Measurements from ENCODE around the gene CTNNBL1.
"Not testable (repeated sequence)": the region's sequence is repeated elsewhere in the genome, so short reads cannot be mapped to it uniquely, and the experiment has no call there.

Gene CTNNBL1

DNA sequence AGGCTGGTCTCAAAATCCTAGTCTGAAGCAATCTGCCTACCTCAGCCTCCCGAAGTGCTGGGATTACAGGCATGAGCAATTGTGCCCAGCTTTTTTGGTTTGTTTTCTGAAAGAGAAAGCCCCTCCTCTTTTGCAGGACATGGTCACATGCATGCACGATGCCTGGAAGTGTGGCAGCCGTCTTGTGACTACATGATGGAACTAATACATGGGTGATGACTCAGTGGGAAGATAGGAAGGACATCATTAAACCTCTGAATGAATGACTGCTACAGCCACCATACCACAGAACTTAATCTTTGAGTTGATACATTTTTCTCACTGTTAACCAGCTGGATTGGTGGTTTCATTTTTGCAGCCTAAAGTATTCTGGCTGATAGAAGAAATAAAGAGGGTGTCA is 13.4 kb upstream of the CTNNBL1 start:
- DNase-seq, result no peak

GRCh38 chr20:37681384-37682112 is 12.3 kb upstream of the CTNNBL1 start:
- no peak for DNase-seq

DNA sequence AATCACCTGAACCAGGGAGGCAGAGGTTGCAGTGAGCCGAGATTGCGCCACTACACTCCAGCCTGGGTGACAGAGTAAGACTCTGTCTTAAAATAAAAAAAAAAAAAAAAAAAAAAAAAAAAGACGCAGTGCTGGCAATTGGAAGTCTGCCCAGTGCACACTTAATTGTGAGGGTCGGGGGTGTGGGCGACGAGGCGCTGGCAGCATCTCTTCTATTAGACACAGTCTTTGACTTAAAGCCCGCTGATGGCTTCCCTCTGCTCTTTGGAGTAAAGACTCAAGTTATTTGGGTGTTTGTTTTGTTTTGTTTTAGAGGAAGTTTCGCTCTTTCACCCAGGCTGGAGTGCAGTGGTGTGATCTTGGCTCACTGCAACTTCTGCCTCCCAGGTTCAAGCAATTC is 10.7 kb upstream of the CTNNBL1 start:
- not testable (repeated sequence) for DNase-seq

GRCh38 chr20:37686762-37687477 is 6.9 kb upstream of the CTNNBL1 start:
- no peak for DNase-seq

DNA sequence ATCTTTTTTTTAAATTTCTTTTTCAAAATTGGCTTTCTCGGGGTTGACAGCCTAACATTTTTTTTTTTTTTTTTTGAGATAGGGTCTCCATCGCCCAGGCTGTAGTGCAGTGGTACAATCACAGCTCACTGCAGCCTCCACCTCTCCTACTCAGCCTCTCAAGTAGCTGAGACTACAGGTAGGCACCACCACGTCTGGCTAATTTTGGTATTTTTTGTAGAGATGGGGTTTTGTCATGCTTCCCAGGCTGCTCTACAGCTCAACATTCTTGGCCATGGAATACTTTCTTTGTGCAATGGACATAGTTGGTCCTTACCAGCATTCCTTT is 6.4 kb upstream of the CTNNBL1 start:
- no peak for DNase-seq

GRCh38 chr20:37688093-37688492 is 5.7 kb upstream of the CTNNBL1 start:
- no peak for DNase-seq

DNA sequence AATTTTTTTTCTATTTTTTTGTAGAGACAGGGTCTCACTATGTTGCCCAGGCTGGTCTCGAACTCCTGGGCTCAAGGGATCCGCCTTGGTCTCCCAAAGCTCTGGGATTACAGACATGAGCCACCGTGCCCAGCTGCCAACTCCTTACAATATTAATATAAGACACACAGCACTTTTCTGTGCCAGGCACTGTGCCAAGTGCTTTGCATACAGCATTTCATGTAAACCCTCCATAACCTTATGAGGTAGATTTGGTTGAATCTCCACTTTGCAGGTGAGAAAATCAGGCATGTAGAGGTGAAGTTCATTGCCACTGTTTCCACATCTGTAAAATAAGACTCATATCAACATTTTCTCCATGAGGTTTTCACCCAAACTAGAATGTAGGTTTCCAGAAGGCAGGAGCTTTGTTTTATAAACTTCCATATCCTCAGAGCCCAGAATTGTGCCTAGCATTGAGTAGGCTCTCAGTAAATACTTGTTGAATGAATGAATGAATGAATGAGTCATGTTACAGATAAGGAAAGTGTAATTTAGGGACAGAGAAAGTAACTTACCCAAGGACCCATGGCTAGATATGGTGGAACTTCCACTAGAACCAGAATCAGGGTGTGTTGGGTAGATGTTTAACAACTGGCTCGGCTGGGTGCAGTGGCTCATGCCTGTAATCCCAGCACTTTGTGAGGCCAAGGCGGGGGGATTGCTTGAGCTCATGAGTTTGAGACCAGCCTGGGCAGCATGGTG is 3.0 kb upstream of the CTNNBL1 start:
- DNase-seq, result no peak

- DNase-seq, result no peak
Observed at GRCh38 chr20:37692459-37693166, 1.2 kb upstream of the CTNNBL1 start.

GRCh38 chr20:37693242-37693634 is 592 bp upstream of the CTNNBL1 start:
- no peak for DNase-seq

DNA sequence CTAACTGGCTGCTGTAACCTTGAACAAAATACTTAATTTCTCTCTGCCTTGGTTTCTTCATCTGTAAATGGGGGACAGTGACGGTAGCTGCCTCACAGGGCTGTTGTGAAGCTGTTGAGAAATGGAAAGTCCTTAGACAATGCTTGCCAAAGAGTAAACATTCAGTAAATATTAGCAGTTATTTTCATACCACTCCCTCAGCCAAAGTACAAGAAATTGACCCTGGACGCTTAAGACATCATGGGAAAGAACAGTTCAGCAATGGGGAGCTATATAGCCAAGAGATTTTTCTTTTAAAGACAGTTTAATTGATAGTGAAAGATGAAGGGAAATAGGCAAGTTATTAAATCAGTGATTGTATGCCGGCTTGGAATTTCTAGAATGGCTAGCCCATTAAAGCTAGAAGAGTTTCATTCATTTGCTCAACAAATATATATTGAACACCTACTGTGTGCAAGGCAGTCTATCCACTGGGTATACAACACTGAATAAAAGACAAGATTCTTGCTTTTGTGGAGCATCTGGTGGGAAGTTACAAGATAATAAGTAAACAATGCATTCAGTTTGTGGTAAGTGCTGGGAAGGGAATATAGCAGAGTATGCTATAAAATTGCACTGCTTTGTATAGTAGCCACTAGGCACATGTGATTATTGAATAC is 2.0 kb downstream of the CTNNBL1 start:
- DNase-seq, result no peak

DNA sequence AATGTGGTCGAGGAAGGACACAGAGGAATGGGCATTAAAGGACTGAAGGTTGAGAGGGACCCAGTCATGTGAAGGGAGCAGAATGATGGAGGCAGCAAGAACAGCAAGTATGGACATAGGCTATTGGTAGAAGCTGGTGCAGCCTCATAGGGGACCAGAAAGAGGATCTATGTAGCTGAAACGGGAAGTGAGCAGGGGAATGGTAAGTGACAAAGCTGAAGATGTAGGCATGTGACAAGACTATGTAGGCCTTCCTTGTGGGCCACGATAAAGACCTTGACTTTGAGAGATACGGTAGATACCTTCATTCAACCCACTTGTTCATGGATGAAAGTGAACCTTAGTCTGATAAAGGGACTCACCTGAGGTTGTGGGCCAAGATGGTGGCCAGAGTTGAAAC is 3.5 kb downstream of the CTNNBL1 start:
- no peak for DNase-seq

DNA sequence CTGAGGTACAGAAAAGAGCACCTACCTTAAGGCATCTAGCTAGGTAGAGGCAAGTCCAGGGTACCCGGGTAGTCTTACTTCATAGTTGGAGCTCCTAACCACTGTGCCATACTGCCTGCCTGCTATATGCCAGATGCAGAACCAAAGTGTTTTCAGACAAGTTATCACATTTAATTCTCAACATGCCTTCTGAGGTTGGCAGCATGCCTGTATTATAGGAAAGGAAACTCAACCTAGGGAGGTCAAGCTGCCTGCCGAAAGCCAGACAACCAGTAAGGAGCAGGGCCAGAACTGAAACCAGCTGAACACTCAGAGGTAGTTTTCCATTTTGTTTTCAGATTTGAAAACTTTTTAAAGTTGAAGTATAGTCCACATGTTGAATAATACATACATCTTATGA is 5.4 kb downstream of the CTNNBL1 start:
- no peak for DNase-seq

GRCh38 chr20:37700301-37700700 is 6.5 kb downstream of the CTNNBL1 start:
- DNase-seq, result no peak

- DNase-seq, result not testable (repeated sequence)
Observed at GRCh38 chr20:37701676-37702075, 7.8 kb downstream of the CTNNBL1 start.

GRCh38 chr20:37702403-37703034 is 8.7 kb downstream of the CTNNBL1 start:
- no peak for DNase-seq

DNA sequence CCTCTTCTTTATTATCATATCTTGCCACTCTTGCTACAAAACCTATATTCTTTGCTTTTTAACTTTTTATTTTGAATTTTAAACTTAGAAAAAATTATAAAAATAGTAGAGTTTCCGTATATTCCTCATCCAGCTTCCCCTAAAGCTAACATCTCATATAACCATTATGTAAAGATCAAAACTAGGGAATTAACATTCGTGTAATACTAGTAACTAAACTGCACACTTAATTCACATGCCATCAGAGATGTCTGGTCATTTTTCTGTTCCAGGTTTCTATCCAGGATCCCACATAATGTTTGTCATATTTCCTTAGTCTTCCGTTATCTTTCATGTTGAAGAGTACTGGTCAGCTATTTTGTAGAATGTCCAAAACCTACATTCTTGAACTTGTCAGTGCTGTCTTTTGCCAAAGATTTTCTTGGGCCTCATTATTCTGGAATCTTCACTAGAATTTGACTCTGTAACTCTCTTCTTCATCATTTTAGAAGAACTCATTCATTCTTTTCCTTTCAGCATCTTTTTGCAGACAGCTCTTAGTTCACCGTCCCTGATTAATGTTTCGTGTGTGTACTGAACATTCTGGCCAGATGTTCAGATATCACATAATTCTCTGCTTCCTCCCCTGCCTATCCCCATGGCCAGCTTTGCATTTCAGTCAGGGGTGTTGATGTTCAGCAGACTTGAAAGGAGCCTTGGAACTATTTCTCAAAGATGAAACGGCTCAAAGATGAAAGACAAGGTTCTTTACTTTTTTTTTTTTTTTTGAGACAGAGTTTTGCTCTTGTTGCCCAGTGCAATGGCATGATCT is 9.4 kb downstream of the CTNNBL1 start:
- DNase-seq, result no peak

DNA sequence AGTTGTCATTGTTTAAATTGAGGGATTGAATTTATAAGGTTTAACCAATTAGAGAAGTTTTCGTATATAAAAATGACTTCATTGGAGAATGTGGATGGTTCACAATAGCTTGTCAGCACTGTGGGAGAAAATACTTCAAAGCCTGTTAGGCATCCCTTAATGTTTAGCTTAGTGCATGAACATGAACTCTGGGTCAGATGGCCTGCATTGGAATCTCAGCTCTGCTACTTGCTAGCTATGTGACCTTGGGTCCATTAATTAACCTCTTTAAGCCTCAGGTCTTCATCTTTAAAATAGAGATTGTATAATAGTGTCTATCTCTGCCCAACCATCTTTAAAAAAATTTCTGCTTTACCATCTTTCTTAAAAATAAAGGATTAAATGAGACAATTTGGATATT is 11.1 kb downstream of the CTNNBL1 start:
- DNase-seq, result no peak

GRCh38 chr20:37706298-37706697 is 12.5 kb downstream of the CTNNBL1 start:
- DNase-seq, result no peak

GRCh38 chr20:37711001-37711400 is 17.2 kb downstream of the CTNNBL1 start:
- no peak for DNase-seq

DNA sequence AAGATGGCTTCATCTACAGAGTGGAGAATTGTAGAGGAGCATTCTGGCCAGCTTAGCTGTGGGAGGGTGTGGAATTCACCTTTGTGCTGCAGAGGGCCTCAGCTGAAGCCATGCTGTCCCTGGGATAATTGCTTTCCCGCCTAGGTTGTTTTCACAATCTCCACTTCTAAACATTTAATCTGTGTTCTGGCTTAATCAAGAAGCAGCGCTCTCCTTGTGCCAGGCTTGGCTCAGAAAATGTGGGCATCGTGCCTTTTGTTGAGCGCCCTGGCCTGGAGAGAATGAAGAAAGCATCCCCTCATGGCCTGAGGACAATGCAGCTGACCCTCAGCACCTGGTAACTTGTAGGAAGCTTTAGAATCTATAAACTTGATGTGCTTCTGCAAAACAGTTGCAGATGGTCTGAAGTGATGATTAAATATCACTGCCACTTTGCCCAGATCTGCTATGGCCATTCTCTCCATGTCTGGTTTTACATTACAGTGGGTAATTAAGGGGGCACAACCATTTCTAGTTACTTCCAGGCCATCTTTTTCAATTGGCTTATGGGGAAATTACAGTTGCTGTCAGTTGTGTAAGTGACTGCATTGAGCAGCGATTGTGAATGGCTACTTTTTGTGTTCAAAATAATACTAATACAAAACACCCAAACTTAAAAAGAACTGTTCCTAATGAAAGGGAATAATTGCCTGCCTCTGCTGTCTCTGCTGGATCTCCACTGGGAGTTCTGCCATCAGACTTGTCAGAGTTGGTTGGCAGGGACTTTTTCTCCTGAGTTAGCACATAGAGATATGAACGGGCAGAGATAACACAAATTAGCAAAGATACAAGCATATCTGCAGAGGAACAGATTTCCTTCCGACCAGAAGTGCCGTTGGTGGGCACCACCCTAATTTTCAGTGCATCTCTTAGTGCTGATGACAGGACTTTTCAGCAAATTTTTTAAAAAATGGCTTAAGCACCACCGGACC is 18.4 kb downstream of the CTNNBL1 start:
- no peak for DNase-seq

All from NCI-H1694 treated with DMSO at 0.1 percent for 48 hours (cell line).